Stimulated activated CD4-positive, alpha-beta T cell treated with anti-CD3 and anti-CD28 coated beads, TNF-alpha, amount 100 ng/mL, for 24 hours (primary cell): ENCODE results near the gene ASB13.
"Not testable (repeated sequence)": the region's sequence is repeated elsewhere in the genome, so short reads cannot be mapped to it uniquely, and the experiment has no call there.

ENCODE experiments used
- DNase-seq, 3 experiments: peaks; one replicate each; pipeline ENCODE4 v3.0.0-alpha.2; 2020; ENCODE audit warnings: low read depth in 3 of 3

The ASB13 gene

GRCh38 chr10:5607594-5607993 is 58.8 kb downstream of the ASB13 start:
- DNase-seq = no peak

- no peak for DNase-seq
Measured at GRCh38 chr10:5606864-5607263, 59.5 kb downstream of the ASB13 start.

- no peak for DNase-seq
Measured at GRCh38 chr10:5606321-5606720, 60.1 kb downstream of the ASB13 start.

GRCh38 chr10:5604961-5605360 is 61.4 kb downstream of the ASB13 start:
- no peak for DNase-seq

GRCh38 chr10:5604236-5604925 is 62.0 kb downstream of the ASB13 start:
- DNase-seq = no peak

- no peak for DNase-seq
Measured at GRCh38 chr10:5603848-5604170, 62.6 kb downstream of the ASB13 start.

GRCh38 chr10:5603091-5603847 is 63.1 kb downstream of the ASB13 start:
- no peak for DNase-seq

GRCh38 chr10:5601826-5602495 is 64.4 kb downstream of the ASB13 start:
- DNase-seq = no peak

GRCh38 chr10:5600908-5601307 is 65.5 kb downstream of the ASB13 start:
- DNase-seq = no peak

- DNase-seq = no peak
Measured at GRCh38 chr10:5599613-5600520, 66.5 kb downstream of the ASB13 start.

- no peak for DNase-seq
Measured at GRCh38 chr10:5598085-5598690, 68.2 kb downstream of the ASB13 start.

GRCh38 chr10:5596611-5597341 is 69.6 kb downstream of the ASB13 start:
- no peak for DNase-seq

- DNase-seq = no peak
Measured at GRCh38 chr10:5595994-5596471, 70.4 kb downstream of the ASB13 start.

GRCh38 chr10:5595591-5595990 is 70.8 kb downstream of the ASB13 start:
- no peak for DNase-seq

- DNase-seq = no peak
Measured at GRCh38 chr10:5595095-5595494, 71.3 kb downstream of the ASB13 start.

- DNase-seq = no peak
Measured at GRCh38 chr10:5594271-5595049, 71.9 kb downstream of the ASB13 start.

- not testable (repeated sequence) for DNase-seq
Measured at GRCh38 chr10:5593347-5593746, 73.0 kb downstream of the ASB13 start.

- DNase-seq = no peak
Measured at GRCh38 chr10:5592070-5592469, 74.3 kb downstream of the ASB13 start.

GRCh38 chr10:5591336-5591824 is 75.0 kb downstream of the ASB13 start:
- DNase-seq = no peak

- no peak for DNase-seq
Measured at GRCh38 chr10:5590816-5591215, 75.6 kb downstream of the ASB13 start.
